Esophagus (tissue), 2 donors: Measurements from ENCODE around the gene FKBP11. TPM values are rescaled to one million over a fixed set of nuclear protein-coding genes. Genes with fewer than 3 reads are reported as not detected.
A peak's percentile ranks its signal among the peaks of the same experiment; 100 is the strongest.

Experiments
- H3K27ac ChIP-seq, 2 donors: one replicate each; pipeline ENCODE4 v1.5.1; 2013; ENCODE audit warnings: low read depth in 2 of 2, mild to moderate bottlenecking in 2 of 2, inconsistent platforms in 1 of 2, low read length in 1 of 2, moderate library complexity in 1 of 2
- H3K27me3 ChIP-seq, 2 donors: one replicate each; pipeline ENCODE4 v1.6.1; 2013; ENCODE audit warnings: low read length in 2 of 2, control low read depth in 1 of 2, mild to moderate bottlenecking in 1 of 2; ENCODE audit not compliant: insufficient read depth in 2 of 2, control insufficient read depth in 1 of 2
- H3K36me3 ChIP-seq, 2 donors: one replicate each; pipeline ENCODE4 v1.6.1; 2013; ENCODE audit warnings: low read length in 1 of 2; ENCODE audit not compliant: control insufficient read depth in 2 of 2, insufficient read depth in 2 of 2
- H3K4me1 ChIP-seq, 2 donors: one replicate each; pipeline ENCODE4 v1.6.1; 2013; ENCODE audit warnings: low read length in 1 of 2; ENCODE audit not compliant: control insufficient read depth in 2 of 2, insufficient read depth in 2 of 2
- H3K4me3 ChIP-seq, 2 donors: one replicate each; pipeline ENCODE4 v1.5.1; 2013; ENCODE audit warnings: low read length in 2 of 2, mild to moderate bottlenecking in 2 of 2, low read depth in 1 of 2, moderate library complexity in 1 of 2
- H3K9me3 ChIP-seq, 2 donors: one replicate each; pipeline ENCODE4 v1.6.1; 2013; ENCODE audit warnings: mild to moderate bottlenecking in 2 of 2, low read depth in 1 of 2, low read length in 1 of 2, moderate library complexity in 1 of 2; ENCODE audit not compliant: control insufficient read depth in 2 of 2, insufficient read depth in 1 of 2
- WGBS, 2 donors: extraction: QIAGEN DNeasy Blood & Tissue Kit; methylation state at CpG; one replicate each; pipeline ENCODE4 v1.1.7; 2013; 5-methylcytosine and 5-hydroxymethylcytosine counted together
- polyA plus RNA-seq, 2 donors: library from polyadenylated mRNA; stranded (reverse); fragments of 200-250 nt; gene quantifications; one replicate each; pipeline ENCODE4 v1.2.3, GENCODE V29; 2013
- donor health status: healthy with polysubstance abuse.
- donor health status: Bipolar disorder and iron deficiency.

The FKBP11 gene
- polyA plus RNA-seq, 2 donors = 20.4 to 28.3 TPM

DNA sequence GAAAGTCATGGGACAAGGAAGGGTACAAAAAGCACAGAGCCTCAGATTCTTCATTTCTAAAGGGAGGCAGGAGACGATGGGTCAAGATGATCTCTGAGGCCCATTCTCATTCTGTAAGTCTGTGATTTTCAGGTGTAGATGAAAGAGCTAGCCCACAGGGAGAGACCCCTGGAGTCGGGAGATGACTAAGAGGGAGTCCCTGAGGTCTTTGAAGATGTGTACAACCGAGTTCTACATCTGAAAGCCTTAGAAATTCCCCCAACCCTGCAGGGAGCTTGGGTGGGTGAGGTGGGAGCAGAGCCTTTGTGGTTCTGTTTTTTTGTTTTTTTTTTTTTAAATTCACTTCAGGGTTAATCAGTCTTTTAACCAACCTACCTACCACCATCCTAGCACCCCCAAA lies 43.2 kb upstream of the FKBP11 start:
- Histone ChIP-seq H3K4me1 (peaks cover 11 to 24% of the 10 kb centered on the region in 2 donors), H3K27ac (no peak overlapping the region), H3K36me3 (no peaks in the 10 kb centered on the region), H3K27me3 (peaks cover 0 to 7% of the 10 kb centered on the region in 2 donors), H3K9me3 (no peaks in the 10 kb centered on the region), H3K4me3 (no peak overlapping the region)
- 60 to 79% methylated on average over 3 of the region's 3 CpGs for WGBS, 2 donors

DNA sequence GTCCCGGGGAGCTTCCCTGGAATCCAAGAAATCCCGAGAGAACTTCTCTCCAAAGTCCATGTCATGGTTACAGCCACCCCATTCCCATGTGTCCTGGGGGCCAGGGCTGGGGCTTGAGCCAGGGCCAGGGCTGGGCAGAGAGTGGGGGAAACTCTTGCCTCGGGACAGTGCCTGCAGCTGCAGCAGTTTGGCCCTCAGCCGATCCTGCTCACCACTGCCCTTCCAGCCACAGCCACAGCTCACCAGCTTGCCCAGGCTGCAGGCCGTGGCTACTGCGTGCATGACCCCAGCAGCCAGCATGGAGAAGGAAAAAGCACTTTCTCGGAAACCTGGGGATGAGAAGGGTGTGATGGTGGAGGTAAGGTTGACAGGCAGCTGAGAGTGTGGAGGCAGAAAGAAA lies 42.7 kb upstream of the FKBP11 start:
- Histone ChIP-seq H3K4me1 (peaks cover 11 to 24% of the 10 kb centered on the region in 2 donors), H3K36me3 (no peaks in the 10 kb centered on the region), H3K27ac (no peak overlapping the region), H3K9me3 (no peaks in the 10 kb centered on the region), H3K4me3 (no peak overlapping the region), H3K27me3 (peaks cover 0 to 7% of the 10 kb centered on the region in 2 donors)
- WGBS, 2 donors = 70 to 73% methylated on average over 7 of the region's 7 CpGs

DNA sequence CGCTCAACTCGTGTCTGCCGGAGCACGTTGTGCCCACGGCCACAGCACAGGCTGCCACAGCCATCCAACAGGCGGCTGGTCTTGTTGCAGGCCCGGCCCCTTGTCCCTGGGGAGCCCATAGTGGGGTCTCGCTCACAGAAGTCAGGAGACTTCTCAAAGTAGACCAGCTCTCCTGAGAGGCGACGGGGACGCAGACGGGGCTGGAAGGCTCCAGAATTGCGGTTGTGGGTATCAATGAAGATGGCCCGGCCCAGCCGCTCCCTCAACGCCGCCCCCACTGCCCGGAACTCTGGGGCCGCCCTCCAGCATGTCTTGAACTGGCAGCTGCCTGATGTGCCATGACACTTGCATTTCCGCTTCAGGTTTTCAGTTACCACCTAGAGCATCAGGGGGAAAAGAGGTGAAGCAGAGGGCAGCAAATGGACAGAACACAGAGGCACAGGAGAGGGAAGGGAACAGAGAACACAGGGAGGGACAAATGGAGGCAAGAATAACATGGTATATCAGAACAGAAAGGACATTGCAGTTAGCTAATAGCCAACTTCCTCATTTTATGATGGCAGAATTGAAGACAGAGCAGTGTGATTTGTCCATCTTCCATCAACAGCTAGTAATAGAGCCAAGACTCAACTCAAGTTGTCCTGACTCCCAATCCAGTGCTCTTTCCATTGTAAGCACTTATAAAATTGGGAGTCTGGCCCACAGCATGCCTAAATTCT lies 41.0 kb upstream of the FKBP11 start:
- Histone ChIP-seq H3K27ac (no peak overlapping the region), H3K4me3 (no peak overlapping the region), H3K36me3 (no peaks in the 10 kb centered on the region), H3K4me1 (peaks cover 6 to 24% of the 10 kb centered on the region in 2 donors), H3K27me3 (peaks cover 0 to 7% of the 10 kb centered on the region in 2 donors), H3K9me3 (no peaks in the 10 kb centered on the region)
- 63 to 71% methylated on average over 20 of the region's 20 CpGs for WGBS, 2 donors

- no peak overlapping the region for H3K4me3 ChIP-seq
- H3K9me3 ChIP-seq = no peaks in the 10 kb centered on the region
Observed at GRCh38 chr12:48965298-48965838, 40.1 kb upstream of the FKBP11 start.

DNA sequence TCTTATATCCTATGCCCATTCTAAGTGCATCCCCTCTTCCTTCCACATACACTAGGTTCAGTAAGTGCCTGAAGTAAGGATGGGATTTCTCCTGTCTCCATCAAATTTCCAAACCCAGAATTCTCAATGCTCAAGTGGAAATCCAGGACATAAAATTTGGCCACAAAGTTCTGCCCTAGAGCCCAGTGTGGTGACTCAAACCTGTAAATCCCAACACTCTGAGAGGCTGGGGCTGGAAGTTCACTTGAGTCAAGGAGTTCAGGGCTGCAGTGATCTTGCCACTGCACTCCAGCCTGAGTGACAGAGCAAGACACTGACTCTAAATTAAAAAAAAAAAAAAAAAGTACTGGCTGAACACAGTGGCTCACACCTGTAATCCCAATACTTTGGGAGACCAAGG lies 36.5 kb upstream of the FKBP11 start:
- H3K27me3 ChIP-seq = no peaks in the 10 kb centered on the region
- H3K9me3 ChIP-seq = no peaks in the 10 kb centered on the region
- H3K4me3 ChIP-seq = no peak overlapping the region
- no peak overlapping the region for H3K27ac ChIP-seq
- no peaks in the 10 kb centered on the region for H3K36me3 ChIP-seq
- H3K4me1 ChIP-seq = peaks cover 0 to 2% of the 10 kb centered on the region in 2 donors

More at GRCh38 chr12:48965298-48965838, 40.1 kb upstream of the FKBP11 start:
- peaks cover 0 to under 1% of the 10 kb centered on the region in 2 donors for H3K27me3 ChIP-seq
- H3K27ac ChIP-seq = no peak overlapping the region
- H3K4me1 ChIP-seq = peaks cover 5 to 15% of the 10 kb centered on the region in 2 donors
- no peaks in the 10 kb centered on the region for H3K36me3 ChIP-seq

GRCh38 chr12:48961331-48961730 lies 36.0 kb upstream of the FKBP11 start:
- no peaks in the 10 kb centered on the region for H3K9me3 ChIP-seq
- H3K36me3 ChIP-seq = no peaks in the 10 kb centered on the region
- no peak overlapping the region for H3K4me3 ChIP-seq
- no peaks in the 10 kb centered on the region for H3K27me3 ChIP-seq
- WGBS, 2 donors = 60 to 69% methylated on average over 4 of the region's 4 CpGs
- peaks cover 0 to 2% of the 10 kb centered on the region in 2 donors for H3K4me1 ChIP-seq
- no peak overlapping the region for H3K27ac ChIP-seq

DNA sequence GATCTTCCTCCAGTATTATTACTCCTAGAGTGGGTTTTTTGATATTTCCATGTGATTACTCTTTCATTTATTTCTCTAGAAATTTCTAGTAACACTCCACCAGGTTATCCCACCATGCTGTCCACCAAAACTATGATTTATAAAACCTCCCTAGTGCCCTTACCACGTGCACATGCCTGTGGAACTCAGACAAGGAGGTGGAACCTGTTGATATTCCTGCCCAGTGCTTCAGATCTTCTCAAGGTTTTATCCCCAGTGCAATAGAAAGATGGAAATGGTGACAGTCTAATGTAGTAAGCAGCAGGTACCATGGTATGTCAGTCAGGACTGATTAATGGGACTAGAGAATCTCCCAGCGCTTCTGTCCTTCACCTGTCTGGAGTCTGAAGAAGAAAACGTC lies 35.5 kb upstream of the FKBP11 start:
- Histone ChIP-seq H3K27ac (no peak overlapping the region), H3K4me3 (no peak overlapping the region), H3K27me3 (no peaks in the 10 kb centered on the region), H3K9me3 (no peaks in the 10 kb centered on the region), H3K4me1 (peaks cover 0 to 6% of the 10 kb centered on the region in 2 donors), H3K36me3 (no peaks in the 10 kb centered on the region)
- WGBS, 2 donors = 74 to 75% methylated on average over 3 of the region's 3 CpGs

DNA sequence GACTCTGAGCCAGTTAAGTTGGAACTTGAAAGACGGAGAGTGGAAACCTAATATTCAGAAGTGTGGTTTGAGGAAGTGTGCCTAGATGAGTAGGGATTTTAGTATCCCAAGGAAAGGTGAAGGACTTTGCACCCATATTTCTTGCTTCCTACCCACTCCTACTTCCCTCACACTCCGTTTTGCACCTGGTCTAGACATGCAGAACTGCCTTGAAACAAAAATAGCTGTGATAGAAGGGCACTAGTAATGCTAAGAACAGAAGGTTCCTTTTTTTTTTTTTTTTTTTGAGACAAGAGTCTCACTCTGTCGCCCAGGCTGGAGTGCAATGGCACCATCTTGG lies 32.7 kb upstream of the FKBP11 start:
- Histone ChIP-seq H3K4me3 (peak overlapping the region in 1 of 2 donors; percentile 97), H3K27ac (no peak overlapping the region), H3K27me3 (no peaks in the 10 kb centered on the region), H3K4me1 (peaks cover 0 to 6% of the 10 kb centered on the region in 2 donors), H3K36me3 (no peaks in the 10 kb centered on the region), H3K9me3 (no peaks in the 10 kb centered on the region)
- 20 to 22% methylated on average over 3 of the region's 3 CpGs for WGBS, 2 donors

DNA sequence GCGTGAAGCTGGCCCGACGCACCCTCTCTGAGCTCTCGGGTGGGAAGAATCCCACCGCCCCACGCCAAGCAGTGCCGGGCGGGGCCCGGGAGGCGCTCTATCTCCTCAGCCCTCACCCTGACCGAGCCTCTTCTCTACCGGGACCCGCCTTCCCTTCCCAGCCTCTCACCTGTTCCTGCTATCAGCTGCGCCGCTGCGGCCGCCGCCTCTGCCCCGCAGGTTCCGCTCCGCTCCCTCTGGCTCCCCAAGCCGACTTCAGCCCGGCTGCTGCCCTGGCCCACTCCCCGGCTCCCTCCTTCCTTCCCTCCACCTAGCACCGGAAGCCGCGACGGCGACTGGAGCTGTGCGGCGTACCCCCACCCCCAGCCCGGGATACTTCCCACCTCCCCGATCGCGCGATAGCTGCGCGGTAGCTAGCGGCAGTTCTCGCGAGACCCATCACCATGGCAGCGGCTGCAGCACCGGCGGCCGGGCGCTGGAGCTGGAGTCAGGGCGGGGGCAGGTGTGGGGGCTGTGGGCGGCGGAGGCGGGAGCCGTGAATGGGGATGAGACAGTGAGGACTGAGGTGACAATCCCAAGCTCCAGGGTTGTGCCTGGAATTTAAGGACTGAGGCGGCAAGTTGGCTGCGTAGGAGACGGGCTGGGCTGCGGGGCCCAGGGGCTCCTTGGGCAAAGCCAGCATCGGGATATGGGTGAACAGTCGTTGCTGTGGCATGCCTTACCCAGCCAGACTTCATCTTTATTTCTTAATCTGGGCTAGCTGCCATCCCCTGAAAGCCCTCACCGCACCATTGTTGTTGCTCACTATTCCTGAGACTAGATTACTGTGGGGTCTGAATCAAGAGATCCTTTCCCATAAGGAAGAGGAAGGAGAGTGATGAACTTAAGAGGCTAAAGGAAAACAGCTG lies 32.1 kb upstream of the FKBP11 start, which contains the start of gene ARF3:
Gene ARF3 (minus strand): TSS at position 347 of the 908 bp plus-strand sequence. CDS start 16,392 bp downstream, outside the sequence.
- 0 to 1% methylated on average over 56 to 58 of the region's 58 CpGs for WGBS, 2 donors
- Histone ChIP-seq H3K9me3 (no peaks in the 10 kb centered on the region), H3K27ac (peak within 1 kb of the TSS; percentile 63 to 87), H3K36me3 (peaks cover 0 to 3% of the 10 kb centered on the region in 2 donors), H3K27me3 (no peaks in the 10 kb centered on the region), H3K4me3 (peak within 1 kb of the TSS; percentile 79 to 97), H3K4me1 (peaks cover 0 to 6% of the 10 kb centered on the region in 2 donors)
